Motor neuron (in vitro differentiated cells): Measurements from ENCODE around the gene YAP1. TPM values are rescaled to one million over a fixed set of nuclear protein-coding genes. Genes with fewer than 3 reads are reported as not detected.
A peak's percentile ranks its signal among the peaks of the same experiment; 100 is the strongest.

Source experiments
- ATAC-seq, 8 experiments: fragments of 200-7000 bp; cut with Tn5 transposase; replicated peaks in 6 of 8; 2 replicates each; pipeline ENCODE4 v1.8.0; 2021; ENCODE audit warnings: mild to moderate bottlenecking in 8 of 8, moderate library complexity in 8 of 8
- H3K27ac ChIP-seq, 2 donors: fragments of 250-450 bp; sonication (Bioruptor Pico); 2 replicates each; pipeline ENCODE4 v1.9.0; 2021; ENCODE audit warnings: antibody characterized with exemption in 2 of 2, mild to moderate bottlenecking in 2 of 2, moderate library complexity in 1 of 2
- H3K4me1 ChIP-seq, 2 donors: fragments of 250-450 bp; sonication (Bioruptor Pico); replicated peaks in 1 of 2; 2 replicates each; pipeline ENCODE4 v1.6.1; 2021; ENCODE audit warnings: antibody characterized with exemption in 2 of 2, mild to moderate bottlenecking in 2 of 2, moderate library complexity in 1 of 2
- H3K4me3 ChIP-seq, 5 donors: fragments of 250-450 bp; sonication (Bioruptor Pico); 2 replicates each; pipeline ENCODE4 v1.9.0; 2021; ENCODE audit warnings: antibody characterized with exemption in 5 of 5, mild to moderate bottlenecking in 5 of 5, moderate library complexity in 4 of 5
- WGBS, 10 experiments: fragments of 450-650 bp; shearing (Covaris generic); methylation state at CpG; one replicate each; pipeline ENCODE4 v1.0.0; 2022; 5-methylcytosine and 5-hydroxymethylcytosine counted together
- in situ Hi-C, 9 experiments: fragments of 400-800 bp; cut with MboI; loops; one replicate each; pipeline ENCODE4 v1.15.0; 2021; ENCODE audit warnings: low sequenced_read_pairs in 9 of 9, low pct_unique_long_range_greater_than_20kb in 2 of 9; ENCODE audit not compliant: unreplicated experiment in 9 of 9
- total RNA-seq, 8 experiments: library from RNA; unstranded; fragments of 300-600 nt; gene quantifications; 2 replicates each; pipeline versions ENCODE4 v1.2.3 to v1.2.4, GENCODE V29; 2022

YAP1 gene
- total RNA-seq, 8 experiments from 2014 or later: 13.4 to 83.0 (median 43.5) TPM

DNA sequence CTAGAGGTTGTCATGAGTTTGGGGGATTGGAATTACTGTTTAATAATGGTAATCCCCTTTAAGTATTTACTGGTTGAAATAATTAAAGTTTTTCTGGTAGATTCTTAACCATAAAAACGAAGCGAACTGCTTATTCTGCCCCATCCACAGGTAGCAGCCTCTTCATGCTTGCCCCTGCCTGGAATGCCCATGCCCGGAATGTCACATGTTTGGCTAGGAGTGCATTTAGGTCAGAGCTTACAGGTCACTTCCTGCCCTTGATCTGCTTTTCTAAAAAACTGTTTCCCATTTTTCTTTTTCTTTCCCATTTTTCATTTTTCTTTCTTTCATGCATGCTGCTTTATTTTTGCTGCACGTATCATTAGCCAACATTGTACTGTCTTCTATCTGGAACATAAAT is 69.1 kb downstream of the YAP1 start:
- no peak overlapping the region for H3K4me3 ChIP-seq
- H3K27ac ChIP-seq: no peak overlapping the region
- in situ Hi-C loops: loop anchor here in 1 of 9 experiments (25.0 kb wide), 1 partner anchor 108 kb away; no protein-coding TSS in a partner anchor
- ATAC-seq: no peak
- H3K4me1 ChIP-seq: no peaks in the 10 kb centered on the region
- 83 to 100% (median 97%) methylated on average over 2 to 4 of the region's 4 CpGs for WGBS, 10 experiments

DNA sequence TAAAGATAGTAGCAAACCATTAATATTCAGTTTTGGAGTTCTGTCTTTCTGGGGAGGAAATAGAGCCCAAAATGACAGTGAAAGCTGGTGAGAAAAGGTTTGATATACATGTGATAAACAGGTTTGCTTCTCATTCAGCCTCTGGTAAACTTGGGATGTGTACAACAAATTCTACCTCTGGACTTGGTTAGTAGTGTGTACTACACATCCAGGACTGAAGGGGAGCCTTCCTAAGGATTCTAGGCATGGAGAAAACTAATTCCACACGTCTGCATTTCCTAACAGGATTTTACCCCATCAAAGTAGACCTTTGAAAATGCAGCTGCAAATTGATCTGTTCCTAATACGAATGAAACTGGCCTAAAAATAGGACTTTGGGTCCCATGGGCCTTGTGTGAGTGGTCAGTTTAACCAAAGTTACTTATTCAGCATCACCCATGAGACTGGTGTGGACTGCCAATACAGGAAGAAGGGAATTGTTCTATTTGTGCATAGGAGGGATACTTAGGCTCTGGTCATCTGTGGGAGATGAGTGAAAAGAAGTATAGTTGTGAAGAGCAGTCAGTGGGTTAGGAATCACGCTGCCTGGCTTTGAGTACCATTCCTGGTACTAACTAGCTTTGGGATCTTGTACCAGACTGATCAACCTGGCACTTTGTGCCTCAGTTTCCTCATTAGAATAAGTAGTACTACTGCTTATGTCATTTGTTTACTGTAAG is 74.2 kb downstream of the YAP1 start:
- H3K27ac ChIP-seq: no peak overlapping the region
- ATAC-seq: peak in 1 of 8 experiments; percentile 19
- no peak overlapping the region for H3K4me3 ChIP-seq
- peaks cover 24 to 26% of the 10 kb centered on the region in 2 donors for H3K4me1 ChIP-seq
- in situ Hi-C loops: loop anchor here in 1 of 9 experiments (25.0 kb wide), 1 partner anchor 103 kb away; no protein-coding TSS in a partner anchor
- 0 to 100% (median 80%) methylated on average over 1 to 2 of the region's 3 CpGs; no CpG with 5 or more reads in 3 of the 10 experiments for WGBS, 10 experiments

DNA sequence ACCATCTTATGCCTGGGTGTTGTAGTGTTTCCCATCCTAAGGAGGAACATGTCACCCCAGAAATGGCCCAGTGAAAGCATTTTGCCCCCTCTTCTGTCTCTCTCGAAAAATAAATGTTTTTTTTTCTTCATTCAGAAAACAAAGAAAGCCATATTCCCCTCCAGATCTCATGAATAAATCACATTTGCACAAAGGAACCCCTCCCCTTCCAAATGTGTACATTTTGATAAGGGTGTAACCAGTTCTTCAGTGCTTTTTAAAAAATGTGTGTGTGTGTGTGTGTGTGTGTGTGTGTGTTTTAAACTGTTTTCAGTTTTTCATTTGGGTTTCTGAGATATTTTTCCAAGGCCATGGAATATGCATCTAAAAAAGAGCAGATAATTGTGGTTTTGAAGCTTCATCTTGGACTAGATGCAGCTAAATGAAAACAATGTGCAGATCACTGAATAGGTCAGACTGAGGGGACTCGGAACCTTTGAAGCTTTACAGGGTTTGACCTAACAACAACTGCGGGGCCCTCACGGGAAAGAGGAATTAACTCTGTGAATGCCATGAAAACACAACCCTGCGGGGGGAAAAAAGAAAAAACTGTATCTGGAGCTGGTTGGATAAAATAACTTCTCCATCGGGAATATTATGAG is 76.4 kb downstream of the YAP1 start:
- ATAC-seq: peak in 3 of 8 experiments; percentile 57 to 75 (median 75)
- in situ Hi-C loops: loop anchor here in 1 of 9 experiments (25.0 kb wide), 1 partner anchor 101 kb away; no protein-coding TSS in a partner anchor
- no peak overlapping the region for H3K27ac ChIP-seq
- H3K4me1 ChIP-seq: peaks cover 24 to 26% of the 10 kb centered on the region in 2 donors
- 0 to 20% (median 0%) methylated on average over 1 to 6 of the region's 6 CpGs; no CpG with 5 or more reads in 1 of the 10 experiments for WGBS, 10 experiments
- H3K4me3 ChIP-seq: no peak overlapping the region

DNA sequence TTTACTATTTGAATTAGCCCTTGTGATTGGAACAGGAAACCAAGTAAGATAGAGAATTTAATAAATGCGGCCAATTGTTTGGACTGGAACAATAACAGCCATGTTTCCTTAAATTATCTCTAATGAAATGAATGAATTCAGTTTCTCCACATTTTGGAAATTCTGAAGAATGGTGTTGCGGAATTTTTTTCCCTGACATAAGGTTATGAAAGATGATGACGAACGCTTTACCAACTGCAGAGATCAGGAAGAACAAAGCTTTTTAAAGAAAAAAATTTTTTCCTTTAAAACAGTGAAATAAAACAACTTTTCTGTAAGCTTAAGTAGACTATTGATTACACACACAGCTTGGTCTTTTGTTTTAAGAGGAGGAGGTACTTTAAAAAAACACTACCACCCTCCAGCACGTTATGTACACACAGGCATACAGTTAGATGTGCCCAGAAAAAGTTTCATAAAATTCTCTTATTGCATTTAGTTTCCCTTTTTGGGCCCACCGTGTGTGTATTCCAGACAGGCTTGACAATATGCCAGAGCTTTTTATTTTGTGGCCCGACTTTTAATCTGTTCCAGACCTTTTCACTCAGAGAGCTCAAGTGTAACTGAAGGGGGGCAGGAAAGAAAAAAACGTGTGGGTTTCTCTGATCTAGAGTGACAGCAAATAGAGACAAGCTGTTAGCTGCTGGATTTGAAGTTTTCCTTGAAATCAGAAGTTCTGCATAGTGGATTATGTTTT is 77.3 kb downstream of the YAP1 start:
- Histone ChIP-seq H3K27ac (no peak overlapping the region), H3K4me1 (peaks cover 24 to 26% of the 10 kb centered on the region in 2 donors), H3K4me3 (no peak overlapping the region)
- WGBS, 10 experiments: 11 to 90% (median 46%) methylated on average over 2 to 8 of the region's 8 CpGs
- peak in 3 of 8 experiments; percentile 15 to 31 (median 23) for ATAC-seq
- in situ Hi-C loops: loop anchor here in 1 of 9 experiments (25.0 kb wide), 1 partner anchor 100 kb away; no protein-coding TSS in a partner anchor

DNA sequence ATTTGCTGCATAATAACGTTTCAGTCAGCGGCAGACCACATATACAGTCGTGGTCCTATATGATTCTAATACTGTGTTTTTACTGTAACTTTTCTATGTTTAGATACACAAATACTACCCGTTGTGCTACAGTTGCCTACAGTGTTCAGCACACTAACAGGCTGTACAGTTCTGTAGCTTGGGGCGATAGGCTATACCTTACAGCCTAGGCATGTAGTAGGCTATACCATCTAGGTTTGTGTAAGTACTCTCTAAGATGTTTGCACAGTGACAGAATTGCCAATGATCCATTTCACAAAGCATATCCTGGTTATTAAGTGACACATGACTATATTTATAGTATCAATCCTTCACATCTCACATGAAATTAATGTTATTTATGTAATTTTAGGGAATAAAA is 78.2 kb downstream of the YAP1 start:
- peak in 6 of 8 experiments; percentile 17 to 65 (median 42) for ATAC-seq
- in situ Hi-C loops: loop anchor here in 1 of 9 experiments (25.0 kb wide), 1 partner anchor 99 kb away; no protein-coding TSS in a partner anchor

DNA sequence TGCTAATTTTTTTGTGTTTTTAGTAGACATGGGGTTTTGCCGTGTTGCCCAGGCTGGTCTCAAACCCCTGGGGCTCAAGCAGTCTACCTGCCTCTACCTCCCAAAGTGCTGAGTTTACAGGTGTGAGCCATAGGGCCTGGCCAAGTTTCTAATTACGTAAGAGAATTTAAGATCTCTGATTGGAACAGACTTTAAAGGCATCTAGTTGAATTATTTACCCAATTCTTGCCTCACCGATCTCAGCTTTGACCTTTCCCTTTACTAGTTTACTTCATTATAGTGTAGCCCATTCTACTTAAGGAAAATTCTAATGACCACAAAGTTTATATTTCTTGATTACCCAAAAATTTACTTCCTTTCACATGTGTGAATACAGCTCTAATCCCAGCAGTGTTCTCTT is 81.6 kb downstream of the YAP1 start:
- no peak overlapping the region for H3K27ac ChIP-seq
- H3K4me3 ChIP-seq: no peak overlapping the region
- in situ Hi-C loops: loop anchor here in 1 of 9 experiments (25.0 kb wide), 1 partner anchor 95 kb away; no protein-coding TSS in a partner anchor
- 86 to 100% (median 100%) methylated on average over 2 to 3 of the region's 3 CpGs; no CpG with 5 or more reads in 1 of the 10 experiments for whole genome bisulfite sequencing, 10 experiments
- peaks cover 17 to 25% of the 10 kb centered on the region in 2 donors for H3K4me1 ChIP-seq
- no peak for ATAC-seq

More for the DNA sequence above, 78.2 kb downstream of the YAP1 start:
- H3K4me3 ChIP-seq: no peak overlapping the region
- H3K4me1 ChIP-seq: peaks cover 24 to 26% of the 10 kb centered on the region in 2 donors
- 48 to 100% (median 78%) methylated on average over 1 to 5 of the region's 5 CpGs; no CpG with 5 or more reads in 1 of the 10 experiments for WGBS, 10 experiments
- no peak overlapping the region for H3K27ac ChIP-seq

DNA sequence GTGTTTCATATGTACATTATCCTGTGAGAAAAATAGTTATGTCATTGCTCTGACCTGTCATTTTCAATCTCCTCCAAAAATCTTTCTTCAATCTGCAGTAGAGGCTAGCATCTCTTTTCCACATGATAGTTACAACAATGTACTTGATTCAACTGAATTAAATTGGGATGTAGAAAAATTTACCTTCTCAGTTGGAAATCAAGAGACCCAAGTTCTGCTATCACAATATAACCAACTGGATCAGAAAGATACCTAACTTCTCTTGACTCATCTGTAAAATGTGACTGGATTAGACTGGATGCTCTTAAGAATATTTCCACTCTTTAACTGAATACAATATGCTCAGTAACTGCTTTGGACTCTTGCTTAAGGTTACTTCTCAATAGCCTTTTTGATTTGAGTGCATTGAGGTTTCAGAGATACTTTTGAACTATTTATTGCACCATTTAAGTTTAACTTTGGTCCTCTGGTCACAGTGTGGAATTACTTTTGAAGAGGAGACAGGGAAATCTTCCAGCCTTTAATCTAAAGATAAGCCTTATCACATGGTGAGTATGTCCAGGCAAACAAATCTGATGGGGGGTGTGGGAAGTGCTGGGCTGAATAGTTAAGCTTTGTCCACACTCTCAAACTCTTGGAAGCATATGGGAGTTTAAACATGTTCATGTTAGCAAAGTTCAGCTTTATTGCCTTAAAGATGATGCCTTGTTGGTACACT is 82.3 kb downstream of the YAP1 start:
- ATAC-seq: no peak
- H3K4me3 ChIP-seq: no peak overlapping the region
- peaks cover 12 to 25% of the 10 kb centered on the region in 2 donors for H3K4me1 ChIP-seq
- H3K27ac ChIP-seq: no peak overlapping the region
- in situ Hi-C loops: loop anchor here in 1 of 9 experiments (25.0 kb wide), 1 partner anchor 95 kb away; no protein-coding TSS in a partner anchor

DNA sequence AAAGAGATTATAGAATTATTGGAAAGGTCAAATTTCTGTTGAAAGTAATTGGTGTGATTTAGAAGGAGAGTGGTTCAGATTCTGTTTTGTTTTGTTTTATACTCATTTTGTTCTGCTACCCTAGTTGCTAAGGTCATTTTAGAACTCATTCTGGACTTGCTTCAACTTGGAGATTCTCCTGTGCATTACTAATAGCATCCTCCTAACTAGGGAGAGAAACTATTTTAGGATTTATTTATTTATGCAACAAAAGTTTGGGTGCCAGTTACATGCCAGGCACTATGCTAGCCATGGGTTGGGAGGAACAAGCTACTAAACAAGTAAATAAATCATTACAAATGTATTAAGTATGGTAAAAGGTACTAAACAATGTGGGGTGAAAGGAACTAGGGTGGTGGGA is 84.0 kb downstream of the YAP1 start:
- peaks cover 3 to 27% of the 10 kb centered on the region in 2 donors for H3K4me1 ChIP-seq
- in situ Hi-C loops: loop anchor here in 1 of 9 experiments (25.0 kb wide), 1 partner anchor 93 kb away; no protein-coding TSS in a partner anchor
- no peak overlapping the region for H3K4me3 ChIP-seq
- no peak for ATAC-seq
- H3K27ac ChIP-seq: no peak overlapping the region

DNA sequence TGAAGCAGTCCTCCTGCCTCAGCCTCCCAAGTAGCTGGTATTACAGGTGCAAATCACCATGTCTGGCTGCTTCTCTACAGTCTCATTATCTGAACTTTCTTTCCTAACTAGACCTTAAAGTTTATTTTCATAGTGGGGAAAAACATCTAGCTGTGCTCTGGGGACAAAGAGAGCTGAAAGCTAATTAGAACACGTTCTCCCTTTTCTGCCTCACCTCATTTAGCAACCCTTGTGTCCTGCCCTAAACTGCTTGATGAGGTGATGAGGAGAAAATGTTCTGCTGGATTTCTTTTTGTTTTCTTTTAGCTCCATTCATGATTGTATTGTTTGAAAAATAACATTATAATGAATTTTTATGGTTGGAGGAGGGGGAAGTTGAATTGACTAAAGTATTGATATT is 84.7 kb downstream of the YAP1 start:
- H3K4me1 ChIP-seq: peaks cover 3 to 27% of the 10 kb centered on the region in 2 donors
- no peak for ATAC-seq
- in situ Hi-C loops: loop anchor here in 1 of 9 experiments (25.0 kb wide), 1 partner anchor 92 kb away; no protein-coding TSS in a partner anchor
- no peak overlapping the region for H3K4me3 ChIP-seq
- H3K27ac ChIP-seq: no peak overlapping the region
- WGBS, 10 experiments: 23 to 100% (median 89%) methylated on average over 1 of the region's 1 CpG; no CpG with 5 or more reads in 2 of the 10 experiments

DNA sequence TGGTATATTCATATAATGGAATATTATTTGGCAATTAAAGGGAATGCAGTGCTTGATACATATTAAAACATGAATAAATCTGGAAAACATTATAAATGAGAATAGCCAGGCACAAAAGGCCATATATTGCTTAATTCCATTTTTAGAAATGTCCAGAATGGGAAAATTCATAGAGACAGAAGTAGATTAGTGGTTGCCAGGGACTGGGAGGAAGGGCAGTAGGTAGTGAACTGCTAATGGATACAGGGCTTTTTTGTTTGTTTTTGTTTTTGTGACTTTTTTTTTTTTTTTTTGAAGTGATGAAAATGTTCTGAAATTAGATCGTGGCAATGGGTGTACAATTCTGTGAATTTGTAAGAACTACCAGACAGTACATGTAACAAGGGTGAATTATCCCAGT is 86.1 kb downstream of the YAP1 start:
- H3K4me3 ChIP-seq: no peak overlapping the region
- in situ Hi-C loops: loop anchor here in 1 of 9 experiments (25.0 kb wide), 1 partner anchor 91 kb away; no protein-coding TSS in a partner anchor
- H3K4me1 ChIP-seq: peaks cover 3 to 27% of the 10 kb centered on the region in 2 donors
- no peak overlapping the region for H3K27ac ChIP-seq
- WGBS, 10 experiments: 9 to 89% (median 70%) methylated on average over 1 of the region's 1 CpG; no CpG with 5 or more reads in 1 of the 10 experiments
- peak in 1 of 8 experiments; percentile 45 for ATAC-seq

DNA sequence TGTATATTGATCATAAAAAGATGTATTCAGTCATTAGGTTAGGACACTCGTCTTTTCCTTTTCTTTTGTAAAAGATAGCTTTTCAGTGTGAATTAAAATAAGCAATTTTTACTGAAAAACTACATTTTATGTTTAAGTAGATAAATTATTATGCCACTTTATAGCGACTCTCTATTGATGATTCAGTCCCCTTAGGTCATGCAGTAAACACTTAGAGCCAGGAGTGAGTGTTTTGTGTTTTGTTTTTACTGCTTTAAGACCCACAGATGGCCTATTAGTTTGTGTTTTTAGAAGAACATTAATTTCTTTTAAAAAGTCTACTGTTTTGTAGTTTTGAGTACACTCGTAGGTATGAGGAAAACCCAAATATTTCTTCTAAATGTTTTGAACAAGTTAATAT is 86.6 kb downstream of the YAP1 start:
- peak in 2 of 8 experiments; percentile 48 to 53 for ATAC-seq
- Histone ChIP-seq H3K27ac (peak overlapping the region in 1 of 2 donors; percentile 30), H3K4me1 (peaks cover 3 to 27% of the 10 kb centered on the region in 2 donors), H3K4me3 (no peak overlapping the region)
- in situ Hi-C loops: loop anchor here in 1 of 9 experiments (25.0 kb wide), 1 partner anchor 90 kb away; no protein-coding TSS in a partner anchor
- WGBS, 10 experiments: 6 to 100% (median 39%) methylated on average over 2 to 3 of the region's 3 CpGs; no CpG with 5 or more reads in 1 of the 10 experiments
